ENCODE measurements around the gene CLHC1.
"Not testable (repeated sequence)": the region's sequence is repeated elsewhere in the genome, so short reads cannot be mapped to it uniquely, and the experiment has no call there.

CLHC1 gene

GRCh38 chr2:55230551-55230950, 1.5 kb downstream of the CLHC1 start:
- H3K4me1 ChIP-seq (ENCODE audit: insufficient read depth, low read length) = peaks cover 3% of the 10 kb centered on the region; the same call in 1 of the 2 replicates
- H3K36me3 ChIP-seq (ENCODE audit: insufficient read depth, low read depth, low read length) = peaks cover 30% of the 10 kb centered on the region
- H3K27ac ChIP-seq (ENCODE audit: low read length) = no peak overlapping the region
- H3K9ac ChIP-seq (ENCODE audit: low read depth, low read length) = no peak overlapping the region
- H3K9me3 ChIP-seq (ENCODE audit: insufficient read depth, low read depth, low read length) = no peaks in the 10 kb centered on the region
- peak overlapping the region; percentile 96; the same call in 1 of the 2 replicates for H3K4me3 ChIP-seq (ENCODE audit: low read length)
- H3K27me3 ChIP-seq (ENCODE audit: insufficient read depth, low read length) = no peaks in the 10 kb centered on the region

- Histone ChIP-seq H3K27me3 (ENCODE audit: insufficient read depth, low read length) (no peaks in the 10 kb centered on the region), H3K4me3 (ENCODE audit: low read length) (no peak overlapping the region), H3K9me3 (ENCODE audit: insufficient read depth, low read depth, low read length) (no peaks in the 10 kb centered on the region), H3K4me1 (ENCODE audit: insufficient read depth, low read length) (peaks cover 9% of the 10 kb centered on the region; the same call in 1 of the 2 replicates), H3K9ac (ENCODE audit: low read depth, low read length) (no peak overlapping the region), H3K36me3 (ENCODE audit: insufficient read depth, low read depth, low read length) (peaks cover 16% of the 10 kb centered on the region), H3K27ac (ENCODE audit: low read length) (no peak overlapping the region)
Observed at GRCh38 chr2:55229221-55229620, 2.9 kb downstream of the CLHC1 start.

- H3K27ac ChIP-seq (ENCODE audit: low read length) = no peak overlapping the region
- H3K9me3 ChIP-seq (ENCODE audit: insufficient read depth, low read depth, low read length) = no peaks in the 10 kb centered on the region
- no peak overlapping the region for H3K9ac ChIP-seq (ENCODE audit: low read depth, low read length)
- H3K36me3 ChIP-seq (ENCODE audit: insufficient read depth, low read depth, low read length) = peaks cover 6% of the 10 kb centered on the region
- no peak overlapping the region for H3K4me3 ChIP-seq (ENCODE audit: low read length)
- peaks cover 9% of the 10 kb centered on the region; the same call in 1 of the 2 replicates for H3K4me1 ChIP-seq (ENCODE audit: insufficient read depth, low read length)
- H3K27me3 ChIP-seq (ENCODE audit: insufficient read depth, low read length) = no peaks in the 10 kb centered on the region
Observed at GRCh38 chr2:55228226-55228563, 3.9 kb downstream of the CLHC1 start.

- H3K4me1 ChIP-seq (ENCODE audit: insufficient read depth, low read length); H3K36me3 ChIP-seq (ENCODE audit: insufficient read depth, low read depth, low read length); H3K9me3 ChIP-seq (ENCODE audit: insufficient read depth, low read depth, low read length); H3K27ac ChIP-seq (ENCODE audit: low read length); H3K9ac ChIP-seq (ENCODE audit: low read depth, low read length); H3K27me3 ChIP-seq (ENCODE audit: insufficient read depth, low read length); H3K4me3 ChIP-seq (ENCODE audit: low read length): not testable (repeated sequence)
Observed at GRCh38 chr2:55227437-55228225, 4.5 kb downstream of the CLHC1 start.

GRCh38 chr2:55225481-55226020, 6.5 kb downstream of the CLHC1 start:
- H3K4me1 ChIP-seq (ENCODE audit: insufficient read depth, low read length) = 0 out of 2 replicates have a peak, but pooled peaks cover 6% of the 10 kb centered on the region
- no peaks in the 10 kb centered on the region for H3K9me3 ChIP-seq (ENCODE audit: insufficient read depth, low read depth, low read length)
- no peak overlapping the region for H3K4me3 ChIP-seq (ENCODE audit: low read length)
- H3K36me3 ChIP-seq (ENCODE audit: insufficient read depth, low read depth, low read length) = no peaks in the 10 kb centered on the region; the same call in 1 of the 2 replicates
- peak overlapping the region; percentile 34; the same call in 1 of the 2 replicates for H3K9ac ChIP-seq (ENCODE audit: low read depth, low read length)
- no peaks in the 10 kb centered on the region for H3K27me3 ChIP-seq (ENCODE audit: insufficient read depth, low read length)
- H3K27ac ChIP-seq (ENCODE audit: low read length) = no peak overlapping the region

- Histone ChIP-seq H3K4me1 (ENCODE audit: insufficient read depth, low read length) (0 out of 2 replicates have a peak, but pooled peaks cover 6% of the 10 kb centered on the region), H3K36me3 (ENCODE audit: insufficient read depth, low read depth, low read length) (no peaks in the 10 kb centered on the region; the same call in 1 of the 2 replicates), H3K27ac (ENCODE audit: low read length) (no peak overlapping the region), H3K4me3 (ENCODE audit: low read length) (no peak overlapping the region), H3K9ac (ENCODE audit: low read depth, low read length) (no peak overlapping the region), H3K27me3 (ENCODE audit: insufficient read depth, low read length) (no peaks in the 10 kb centered on the region), H3K9me3 (ENCODE audit: insufficient read depth, low read depth, low read length) (no peaks in the 10 kb centered on the region)
Observed at GRCh38 chr2:55224761-55225261, 7.3 kb downstream of the CLHC1 start.

- no peaks in the 10 kb centered on the region for H3K9me3 ChIP-seq (ENCODE audit: insufficient read depth, low read depth, low read length)
- no peaks in the 10 kb centered on the region for H3K27me3 ChIP-seq (ENCODE audit: insufficient read depth, low read length)
- H3K4me3 ChIP-seq (ENCODE audit: low read length) = peak overlapping the region; percentile 73; the same call in 1 of the 2 replicates
- 0 out of 2 replicates have a peak, but pooled peaks cover 6% of the 10 kb centered on the region for H3K4me1 ChIP-seq (ENCODE audit: insufficient read depth, low read length)
- H3K27ac ChIP-seq (ENCODE audit: low read length) = no peak overlapping the region
- no peak overlapping the region for H3K9ac ChIP-seq (ENCODE audit: low read depth, low read length)
- H3K36me3 ChIP-seq (ENCODE audit: insufficient read depth, low read depth, low read length) = no peaks in the 10 kb centered on the region; the same call in 1 of the 2 replicates
Observed at GRCh38 chr2:55223958-55224760, 7.9 kb downstream of the CLHC1 start.

GRCh38 chr2:55213822-55214221, 18.3 kb downstream of the CLHC1 start:
- no peaks in the 10 kb centered on the region for H3K36me3 ChIP-seq (ENCODE audit: insufficient read depth, low read depth, low read length)
- H3K9me3 ChIP-seq (ENCODE audit: insufficient read depth, low read depth, low read length) = no peaks in the 10 kb centered on the region

GRCh38 chr2:55204950-55205349, 27.1 kb downstream of the CLHC1 start:
- H3K4me3 ChIP-seq (ENCODE audit: low read length) = no peak overlapping the region

More at GRCh38 chr2:55213822-55214221, 18.3 kb downstream of the CLHC1 start:
- Histone ChIP-seq H3K27ac (ENCODE audit: low read length) (no peak overlapping the region), H3K4me3 (ENCODE audit: low read length) (no peak overlapping the region), H3K9ac (ENCODE audit: low read depth, low read length) (no peak overlapping the region), H3K4me1 (ENCODE audit: insufficient read depth, low read length) (0 out of 2 replicates have a peak, but pooled peaks cover 3% of the 10 kb centered on the region), H3K27me3 (ENCODE audit: insufficient read depth, low read length) (no peaks in the 10 kb centered on the region)

GRCh38 chr2:55204536-55204935, 27.6 kb downstream of the CLHC1 start:
- H3K27me3 ChIP-seq (ENCODE audit: insufficient read depth, low read length) = no peaks in the 10 kb centered on the region
- H3K36me3 ChIP-seq (ENCODE audit: insufficient read depth, low read depth, low read length) = peaks cover 4% of the 10 kb centered on the region; the same call in 1 of the 2 replicates
- no peak overlapping the region for H3K9ac ChIP-seq (ENCODE audit: low read depth, low read length)
- H3K4me1 ChIP-seq (ENCODE audit: insufficient read depth, low read length) = no peaks in the 10 kb centered on the region
- peaks cover 9% of the 10 kb centered on the region; the same call in 1 of the 2 replicates for H3K9me3 ChIP-seq (ENCODE audit: insufficient read depth, low read depth, low read length)
- H3K4me3 ChIP-seq (ENCODE audit: low read length) = no peak overlapping the region
- no peak overlapping the region for H3K27ac ChIP-seq (ENCODE audit: low read length)

More at GRCh38 chr2:55204950-55205349, 27.1 kb downstream of the CLHC1 start:
- Histone ChIP-seq H3K36me3 (ENCODE audit: insufficient read depth, low read depth, low read length) (peaks cover 4% of the 10 kb centered on the region; the same call in 1 of the 2 replicates), H3K27me3 (ENCODE audit: insufficient read depth, low read length) (no peaks in the 10 kb centered on the region), H3K9ac (ENCODE audit: low read depth, low read length) (no peak overlapping the region), H3K9me3 (ENCODE audit: insufficient read depth, low read depth, low read length) (peaks cover 9% of the 10 kb centered on the region; the same call in 1 of the 2 replicates), H3K4me1 (ENCODE audit: insufficient read depth, low read length) (no peaks in the 10 kb centered on the region), H3K27ac (ENCODE audit: low read length) (no peak overlapping the region)

GRCh38 chr2:55200416-55200815, 31.7 kb downstream of the CLHC1 start:
- Histone ChIP-seq H3K27ac (ENCODE audit: low read length) (no peak overlapping the region), H3K9ac (ENCODE audit: low read depth, low read length) (no peak overlapping the region), H3K36me3 (ENCODE audit: insufficient read depth, low read depth, low read length) (peaks cover 4% of the 10 kb centered on the region; the same call in 1 of the 2 replicates), H3K4me1 (ENCODE audit: insufficient read depth, low read length) (no peaks in the 10 kb centered on the region), H3K9me3 (ENCODE audit: insufficient read depth, low read depth, low read length) (peaks cover 9% of the 10 kb centered on the region; the same call in 1 of the 2 replicates), H3K27me3 (ENCODE audit: insufficient read depth, low read length) (no peaks in the 10 kb centered on the region), H3K4me3 (ENCODE audit: low read length) (no peak overlapping the region)
